K562 (cell line): ENCODE measurements around the gene B4GALNT4. TPM values are rescaled to one million over a fixed set of nuclear protein-coding genes. Genes with fewer than 3 reads are reported as not detected.

ENCODE experiments used
- ATF4 ChIP-seq: fragments of 450-650 bp; formaldehyde crosslinking; IDR thresholded peaks from 2 replicates; pipeline ENCODE4 v1.4.0; 2022; ENCODE audit warnings: mild to moderate bottlenecking, moderate library complexity
- CTCFL ChIP-seq: IDR thresholded peaks from 2 replicates; pipeline ENCODE4 v1.6.1; 2011; ENCODE audit warnings: borderline replicate concordance, low read depth, mild to moderate bottlenecking, moderate library complexity, low read length; ENCODE audit not compliant: insufficient read depth, poor library complexity, severe bottlenecking
- DDX20 ChIP-seq: fragments of 450-650 bp; IDR thresholded peaks from 2 replicates; pipeline ENCODE4 v1.6.1; 2016; ENCODE audit warnings: missing genetic modification characterization, low read depth, mild to moderate bottlenecking, missing compliant biosample characterization, moderate library complexity
- ETV1 ChIP-seq: fragments of 450-650 bp; conservative IDR thresholded peaks from 2 replicates; pipeline ENCODE4 v1.6.1; 2016; ENCODE audit warnings: missing genetic modification characterization, control low read depth, low read depth, missing compliant biosample characterization
- HDAC8 ChIP-seq: fragments of 450-650 bp; IDR thresholded peaks from 2 replicates; pipeline ENCODE4 v1.6.1; 2016; ENCODE audit warnings: mild to moderate bottlenecking, missing genetic modification characterization, moderate library complexity, missing compliant biosample characterization
- HNRNPL ChIP-seq: fragments of 200-400 bp; formaldehyde crosslinking; IDR thresholded peaks from 2 replicates; pipeline ENCODE4 v1.6.1; 2017; ENCODE audit warnings: low read depth, mild to moderate bottlenecking, low read length
- KLF13 ChIP-seq: fragments of 450-650 bp; IDR thresholded peaks from 2 replicates; pipeline ENCODE4 v1.6.1; 2016; ENCODE audit warnings: missing genetic modification characterization, low read depth, mild to moderate bottlenecking, missing compliant biosample characterization, moderate library complexity, borderline replicate concordance
- OTX1 ChIP-seq: fragments of 450-650 bp; formaldehyde crosslinking; IDR thresholded peaks from 2 replicates; pipeline ENCODE4 v1.4.0; 2022; ENCODE audit warnings: mild to moderate bottlenecking
- PPARD ChIP-seq: fragments of 250-450 bp; sonication (Bioruptor Pico); IDR thresholded peaks from 2 replicates; pipeline ENCODE4 v1.8.0; 2022; ENCODE audit warnings: inconsistent platforms, mild to moderate bottlenecking, moderate library complexity
- RBFOX2 ChIP-seq: fragments of 200-400 bp; formaldehyde crosslinking; IDR thresholded peaks from 2 replicates; pipeline ENCODE4 v1.6.1; 2017; ENCODE audit warnings: low read depth, mild to moderate bottlenecking, low read length, moderate library complexity
- SFPQ ChIP-seq: fragments of 200-400 bp; formaldehyde crosslinking; IDR thresholded peaks from 2 replicates; pipeline ENCODE4 v1.6.1; 2017; ENCODE audit warnings: mild to moderate bottlenecking, low read depth, low read length, moderate library complexity
- TCF15 ChIP-seq: fragments of 250-450 bp; sonication (Bioruptor Pico); IDR thresholded peaks from 2 replicates; pipeline ENCODE4 v1.8.0; 2022; ENCODE audit warnings: moderate library complexity, mild to moderate bottlenecking, inconsistent platforms
- ZBTB11 ChIP-seq, 3 experiments: fragments of 200-800 bp in 1 of 3; fragments of 250-450 bp in 1 of 3; fragments of 450-650 bp in 1 of 3; sonication (Bioruptor Pico) in 1 of 3; sonication (Bioruptor generic) in 1 of 3; formaldehyde crosslinking in 1 of 3; IDR thresholded peaks; 2 replicates each; pipeline versions ENCODE4 v1.6.1 to v1.8.0; 2016 to 2022; ENCODE audit warnings: mild to moderate bottlenecking in 2 of 3, missing genetic modification characterization in 2 of 3, missing compliant biosample characterization in 1 of 3, moderate library complexity in 1 of 3
- ZNF124 ChIP-seq: sonication (generic); formaldehyde crosslinking; IDR thresholded peaks from 2 replicates; pipeline ENCODE4 v1.8.1; 2022; ENCODE audit warnings: missing genetic modification reagents
- ZNF165 ChIP-seq: fragments of 250-450 bp; sonication (Bioruptor Pico); IDR thresholded peaks from 2 replicates; pipeline ENCODE4 v1.4.0; 2020; ENCODE audit warnings: borderline replicate concordance
- ZNF282 ChIP-seq: sonication (generic); formaldehyde crosslinking; IDR thresholded peaks from 2 replicates; pipeline ENCODE4 v1.8.1; 2023; ENCODE audit warnings: missing genetic modification reagents
- ZNF384 ChIP-seq: IDR thresholded peaks from 2 replicates; pipeline ENCODE4 v1.6.1; 2012; ENCODE audit warnings: low read depth, low read length, improper control_type of control experiment
- ZNF830 ChIP-seq: fragments of 250-450 bp; sonication (Bioruptor Pico); IDR thresholded peaks from 2 replicates; pipeline ENCODE4 v1.5.0; 2021; ENCODE audit warnings: mild to moderate bottlenecking
- polyA plus RNA-seq, 8 experiments: library from polyadenylated mRNA; depleted of rRNA in 4 of 8; stranded (reverse) in 5 of 8; unstranded in 3 of 8; fragments of >200 nt; fragmentation: Nextera tagmentation in 2 of 8; fragmentation: Illumina TruSeq in 1 of 8; extraction: Ambion mirVana in 2 of 8; extraction: Trizol in 1 of 8; gene quantifications; 2 replicates each; pipeline versions ENCODE4 v1.2.1 to v1.2.3, GENCODE V29; 2011 to 2014; ENCODE audit warnings: inconsistent platforms in 1 of 8, missing spikeins in 1 of 8
- total RNA-seq, 7 experiments: library from RNA; depleted of rRNA in 6 of 7; stranded (reverse); fragments of >200 nt in 6 of 7; fragmentation: Illumina TruSeq in 2 of 7; extraction: Trizol in 2 of 7; gene quantifications; 2 replicates each; pipeline versions ENCODE4 v1.2.1 to v1.2.3, GENCODE V29; 2011 to 2021; ENCODE audit warnings: low replicate concordance in 1 of 7

B4GALNT4 gene
- total and polyA plus RNA-seq, 9 of the 15 experiments (the other 6 are each of a cell fraction or from before 2014, with no cell fraction given): 0.20 to 37.1 (median 10.8) TPM; not detected in 1

- TF ChIP-seq CTCFL (no peak), HNRNPL (no peak), ETV1 (tag) (peak; percentile 62), RBFOX2 (no peak), ZNF124 (CRISPR knock-in tag) (no peak), ZNF830 (CRISPR knock-in tag) (0 out of 2 replicates have a peak, but pooled peaks have one; percentile 90), ATF4 (peak; percentile 90), ZNF165 (peak; percentile 96), SFPQ (no peak), DDX20 (tag) (peak; percentile 94), ZNF282 (CRISPR knock-in tag) (no peak), KLF13 (tag) (peak; percentile 90), PPARD (CRISPR knock-in tag) (peak; percentile 86), TCF15 (CRISPR knock-in tag) (peak; percentile 97), HDAC8 (tag) (peak; percentile 98), OTX1 (CRISPR knock-in tag) (peak; percentile 83; the same call in 1 of the 2 replicates), ZNF384 (no peak), ZBTB11 (CRISPR knock-in tag; IDR thresholded peaks at IDR 0.05) (peak in 1 of 3 experiments; percentile 40; a peak in 1 of 6 replicates)
These were observed 16.8 kb upstream of the B4GALNT4 start (continued) for GRCh38 chr11:352456-353031.
